Subcutaneous abdominal adipose tissue (tissue), 5 donors: Measurements from ENCODE around the gene SACS.

Experiments
- H3K27ac ChIP-seq: one replicate; pipeline ENCODE4 v1.7.0; 2013; ENCODE audit warnings: low read depth, mild to moderate bottlenecking, inconsistent platforms, low read length, moderate library complexity
- H3K27me3 ChIP-seq, 5 donors: one replicate each; pipeline ENCODE4 v1.7.0; 2013; ENCODE audit warnings: low read length in 5 of 5, inconsistent platforms in 1 of 5; ENCODE audit not compliant: control insufficient read depth in 5 of 5, insufficient read depth in 4 of 5
- H3K36me3 ChIP-seq, 5 donors: one replicate each; pipeline ENCODE4 v1.7.0; 2013; ENCODE audit warnings: low read length in 5 of 5; ENCODE audit not compliant: control insufficient read depth in 5 of 5, insufficient read depth in 5 of 5
- H3K4me1 ChIP-seq, 5 donors: one replicate each; pipeline ENCODE4 v1.7.0; 2013; ENCODE audit warnings: low read length in 5 of 5, mild to moderate bottlenecking in 3 of 5, moderate library complexity in 1 of 5; ENCODE audit not compliant: control insufficient read depth in 5 of 5, insufficient read depth in 5 of 5
- H3K4me3 ChIP-seq, 5 donors: one replicate each; pipeline ENCODE4 v1.7.0; 2013; ENCODE audit warnings: low read length in 5 of 5, low read depth in 1 of 5
- H3K9ac ChIP-seq, 5 donors: one replicate each; pipeline ENCODE4 v1.7.0; 2013; ENCODE audit warnings: low read length in 5 of 5, mild to moderate bottlenecking in 4 of 5, moderate library complexity in 3 of 5
- H3K9me3 ChIP-seq, 5 donors: one replicate each; pipeline ENCODE4 v1.7.0; 2013; ENCODE audit warnings: low read length in 5 of 5; ENCODE audit not compliant: control insufficient read depth in 5 of 5
- donor health status: healthy.
- donor health status: healthy.
- donor health status: healthy.
- donor health status: healthy.
- donor health status: healthy.

SACS gene

DNA sequence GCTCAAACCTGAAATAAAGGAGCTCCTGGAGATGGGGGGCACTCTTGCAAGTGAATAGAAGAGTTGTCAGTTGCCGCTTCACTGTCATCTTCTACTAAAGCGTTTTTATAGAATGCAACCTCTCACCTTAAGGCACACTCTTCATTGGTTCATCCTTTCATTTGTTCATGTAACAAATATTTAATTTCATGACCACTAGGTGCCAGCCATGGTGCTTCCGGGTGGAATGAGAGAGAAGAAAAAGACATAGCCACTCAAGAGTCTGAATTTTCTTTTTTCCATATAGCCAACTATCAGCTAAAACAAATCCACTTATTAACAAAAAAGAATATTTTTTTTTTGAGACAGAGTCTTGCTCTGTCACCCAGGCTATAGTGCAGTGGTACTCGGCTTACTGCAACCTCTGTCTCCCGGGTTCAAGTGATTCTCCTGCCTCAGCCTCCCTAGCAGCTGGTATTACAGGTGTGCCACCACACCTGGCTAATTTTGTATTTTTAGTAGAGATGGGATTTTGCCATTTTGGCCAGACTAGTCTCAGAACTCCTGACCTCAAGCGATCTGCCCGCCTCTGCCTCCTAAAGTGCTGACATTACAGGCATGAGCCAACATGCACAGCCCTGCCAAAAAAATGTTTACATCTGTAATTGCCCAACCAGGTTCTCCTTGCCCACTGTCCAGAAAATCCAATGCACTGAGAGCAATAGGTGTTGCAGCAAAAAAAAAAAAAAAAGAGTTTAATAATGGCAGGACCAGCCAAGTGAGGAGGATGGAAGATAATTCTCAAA is 22.1 kb upstream of the SACS start:
- Histone ChIP-seq H3K4me1 (peaks cover 0 to 3% (median 0%) of the 10 kb centered on the region in 5 donors), H3K27ac (no peak overlapping the region), H3K9me3 (no peaks in the 10 kb centered on the region)

DNA sequence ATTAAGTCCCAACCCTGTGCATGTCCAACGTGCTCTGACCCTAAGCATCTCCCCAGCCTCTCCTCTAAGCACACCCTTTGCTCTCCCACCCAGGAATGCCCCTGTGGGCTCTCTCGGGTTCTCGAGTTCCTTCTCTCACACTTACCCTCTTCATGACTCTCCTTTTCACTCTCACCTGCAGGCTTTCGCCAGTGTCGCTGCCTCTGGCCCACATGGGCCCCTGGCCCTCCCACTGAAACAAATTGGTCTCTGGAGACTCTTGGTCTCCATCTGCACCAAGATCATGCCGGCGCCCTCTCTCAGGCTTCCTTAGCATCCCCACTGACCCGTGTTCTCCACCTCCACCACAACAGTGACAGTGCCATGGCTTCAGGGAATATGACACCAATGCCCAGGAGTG is 19.6 kb upstream of the SACS start:
- Histone ChIP-seq H3K4me3 (no peak overlapping the region), H3K36me3 (no peaks in the 10 kb centered on the region), H3K27me3 (peaks cover 0 to 3% (median 0%) of the 10 kb centered on the region in 5 donors), H3K9me3 (no peaks in the 10 kb centered on the region), H3K9ac (no peak overlapping the region), H3K27ac (no peak overlapping the region), H3K4me1 (no peaks in the 10 kb centered on the region)

More for the DNA sequence above, 22.1 kb upstream of the SACS start:
- peaks cover 0 to 3% (median 0%) of the 10 kb centered on the region in 5 donors for H3K27me3 ChIP-seq
- H3K4me3 ChIP-seq = no peak overlapping the region
- H3K36me3 ChIP-seq = no peaks in the 10 kb centered on the region
- H3K9ac ChIP-seq = no peak overlapping the region

DNA sequence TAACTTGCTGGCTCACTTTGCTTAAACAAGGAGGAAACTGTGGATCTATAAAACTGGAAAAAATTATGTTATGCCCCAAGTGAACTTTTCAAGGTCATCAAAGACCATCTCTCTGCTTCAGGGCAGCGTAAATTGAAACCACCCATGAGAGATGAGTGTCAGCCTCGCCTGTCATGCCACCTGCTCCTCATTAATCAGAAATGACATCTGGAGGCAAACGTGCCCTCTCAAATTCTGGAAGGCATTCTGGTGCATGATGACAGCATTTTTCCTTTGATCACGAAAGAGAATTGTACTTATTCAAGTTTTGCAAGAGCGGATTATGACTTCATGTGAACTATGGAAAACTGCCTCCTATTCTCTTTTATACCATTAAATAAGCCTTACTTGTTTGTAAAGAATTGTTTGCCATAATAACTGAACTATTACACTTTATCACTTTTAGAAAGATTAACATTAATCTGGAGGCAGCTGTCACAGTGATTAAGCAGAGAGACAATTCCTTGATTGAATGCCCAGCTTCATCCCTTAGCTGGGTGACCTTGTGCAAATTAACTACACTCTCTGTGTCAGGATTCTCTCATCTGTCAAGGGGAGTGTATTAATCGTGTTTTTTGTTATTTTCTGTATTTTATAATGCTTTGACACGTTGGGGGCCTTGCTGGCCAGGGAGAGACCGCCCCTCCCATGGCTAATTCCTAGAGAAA is 17.0 kb upstream of the SACS start:
- Histone ChIP-seq H3K4me3 (no peak overlapping the region), H3K27ac (no peak overlapping the region)

DNA sequence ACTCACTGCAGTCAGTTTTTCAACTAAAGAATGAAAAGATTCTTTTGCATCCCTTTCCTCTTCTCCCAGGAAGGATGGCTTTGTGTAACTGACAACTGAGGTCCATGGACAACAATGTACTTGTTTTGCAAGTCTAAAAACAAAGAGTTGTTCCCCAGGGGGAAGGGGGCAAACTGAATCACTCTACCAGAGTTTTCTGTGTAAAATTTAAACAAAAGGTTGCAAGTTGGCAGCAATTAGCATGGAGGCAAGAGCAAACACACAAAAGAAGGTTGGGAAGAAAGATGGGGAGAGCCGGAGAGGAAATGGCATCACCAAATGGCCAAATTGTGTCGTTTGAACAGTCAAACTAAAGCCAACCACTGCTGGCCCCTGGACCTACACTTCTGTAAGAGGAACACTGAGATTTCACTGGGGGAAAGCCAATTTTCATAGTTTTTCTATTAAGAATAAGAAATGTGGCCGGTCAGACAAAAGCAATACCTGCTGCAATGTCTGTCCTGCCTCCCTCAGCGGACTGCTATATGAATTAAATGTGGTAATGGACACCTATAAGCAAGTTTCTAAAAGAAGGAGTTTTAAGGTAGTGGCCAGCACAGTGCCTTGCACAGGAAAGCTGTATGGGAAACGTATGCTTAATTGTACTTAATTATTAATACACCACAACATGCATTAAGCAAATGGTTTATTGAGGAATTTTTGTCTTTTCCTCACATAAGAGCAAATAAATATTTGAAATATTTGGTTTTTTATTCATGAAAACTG is 16.1 kb upstream of the SACS start:
- no peaks in the 10 kb centered on the region for H3K4me1 ChIP-seq

More for the DNA sequence above, 17.0 kb upstream of the SACS start:
- no peak overlapping the region for H3K9ac ChIP-seq
- H3K4me1 ChIP-seq = no peaks in the 10 kb centered on the region
- H3K9me3 ChIP-seq = no peaks in the 10 kb centered on the region
- H3K36me3 ChIP-seq = no peaks in the 10 kb centered on the region
- H3K27me3 ChIP-seq = peaks cover 0 to 3% (median 0%) of the 10 kb centered on the region in 5 donors

DNA sequence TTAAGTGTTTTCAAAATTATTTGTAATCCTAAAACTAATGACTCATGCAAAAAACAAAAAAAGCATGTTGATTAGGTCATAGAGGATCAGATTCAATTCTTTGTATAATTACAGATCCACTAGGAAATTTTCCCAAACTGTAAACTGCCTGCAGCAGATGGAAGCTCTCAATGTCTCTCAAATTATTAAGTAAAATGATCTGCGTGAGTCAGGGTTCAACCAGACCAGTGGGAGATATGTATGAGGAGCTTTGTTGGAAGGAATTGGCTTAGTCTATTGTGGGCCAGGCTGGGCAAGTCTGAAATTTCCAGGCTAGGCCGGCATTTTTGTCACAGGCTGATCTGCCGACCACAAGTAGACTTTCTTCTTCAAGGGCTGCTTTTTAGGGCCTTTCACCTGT is 14.4 kb upstream of the SACS start:
- H3K27me3 ChIP-seq = no peaks in the 10 kb centered on the region
- H3K36me3 ChIP-seq = no peaks in the 10 kb centered on the region
- no peaks in the 10 kb centered on the region for H3K4me1 ChIP-seq
- no peak overlapping the region for H3K4me3 ChIP-seq
- H3K9me3 ChIP-seq = no peaks in the 10 kb centered on the region
- H3K9ac ChIP-seq = no peak overlapping the region
- H3K27ac ChIP-seq = no peak overlapping the region

More for the DNA sequence above, 16.1 kb upstream of the SACS start:
- Histone ChIP-seq H3K9ac (no peak overlapping the region), H3K9me3 (no peaks in the 10 kb centered on the region), H3K27ac (no peak overlapping the region), H3K27me3 (peaks cover 0 to 3% (median 0%) of the 10 kb centered on the region in 5 donors), H3K4me3 (no peak overlapping the region), H3K36me3 (no peaks in the 10 kb centered on the region)

DNA sequence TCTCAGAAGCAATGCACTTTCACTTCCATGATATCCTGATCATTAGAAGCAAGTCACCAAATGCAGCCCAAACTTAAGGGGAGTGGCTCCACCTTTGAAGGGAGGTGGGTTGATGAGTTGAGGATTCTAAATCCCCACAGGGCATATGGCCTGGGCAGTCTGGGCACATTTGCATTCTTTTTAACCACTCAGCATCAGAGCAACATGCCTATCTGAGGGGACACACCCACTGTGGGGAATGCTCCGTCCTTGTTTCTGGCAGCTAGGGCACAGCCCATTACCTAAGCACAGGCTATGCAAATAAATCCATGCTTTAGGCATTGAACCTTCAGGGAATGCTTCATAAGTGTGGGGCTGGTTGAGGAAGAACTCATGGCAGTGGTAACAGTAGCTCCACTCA is 12.3 kb upstream of the SACS start:
- H3K27ac ChIP-seq = no peak overlapping the region
- no peak overlapping the region for H3K4me3 ChIP-seq
- H3K36me3 ChIP-seq = no peaks in the 10 kb centered on the region
- no peaks in the 10 kb centered on the region for H3K4me1 ChIP-seq
- H3K27me3 ChIP-seq = no peaks in the 10 kb centered on the region
- H3K9me3 ChIP-seq = no peaks in the 10 kb centered on the region
- no peak overlapping the region for H3K9ac ChIP-seq

DNA sequence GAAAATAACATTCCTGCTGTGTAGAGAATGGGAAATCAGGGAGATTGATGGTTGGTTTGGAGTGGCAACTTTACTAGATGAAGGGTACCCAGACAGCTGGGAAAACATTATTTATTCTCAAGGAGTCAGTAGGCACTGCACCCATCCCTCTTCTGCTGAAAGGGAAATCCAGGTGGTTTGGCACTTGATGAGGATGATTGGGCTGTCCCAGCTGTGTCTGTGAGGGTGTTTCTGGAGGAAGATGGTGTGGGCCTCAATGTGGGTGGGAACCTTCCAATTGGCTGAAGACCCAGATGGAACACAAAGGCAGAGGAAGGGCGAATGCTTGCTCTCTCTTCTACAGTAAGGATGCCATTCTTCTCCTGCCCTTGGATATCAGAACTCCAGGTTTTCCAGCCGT is 10.4 kb upstream of the SACS start:
- Histone ChIP-seq H3K4me3 (no peak overlapping the region), H3K27me3 (no peaks in the 10 kb centered on the region), H3K36me3 (no peaks in the 10 kb centered on the region), H3K4me1 (no peaks in the 10 kb centered on the region), H3K27ac (no peak overlapping the region), H3K9ac (no peak overlapping the region), H3K9me3 (no peaks in the 10 kb centered on the region)

DNA sequence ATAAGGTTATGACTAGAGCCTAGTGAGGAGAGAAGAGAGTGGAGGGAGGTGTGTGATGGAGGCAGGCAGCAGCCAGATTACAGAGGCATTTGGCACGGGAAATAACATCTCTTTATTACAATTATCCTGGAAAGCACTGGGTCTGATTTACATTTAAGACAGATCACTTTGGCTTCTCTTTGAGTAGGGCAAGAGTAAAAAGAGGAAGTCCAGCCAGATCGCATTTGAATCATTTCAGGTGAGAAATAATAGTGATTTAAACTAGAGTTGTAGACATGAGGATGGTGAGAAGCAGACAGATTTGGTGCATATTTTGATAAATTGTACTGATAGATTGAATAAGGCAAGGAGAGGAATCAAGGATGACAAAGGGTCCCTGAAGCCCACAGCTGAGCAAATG is 9.6 kb upstream of the SACS start:
- Histone ChIP-seq H3K4me3 (no peak overlapping the region), H3K4me1 (no peaks in the 10 kb centered on the region), H3K27me3 (no peaks in the 10 kb centered on the region), H3K9me3 (no peaks in the 10 kb centered on the region), H3K9ac (no peak overlapping the region), H3K36me3 (no peaks in the 10 kb centered on the region), H3K27ac (no peak overlapping the region)

DNA sequence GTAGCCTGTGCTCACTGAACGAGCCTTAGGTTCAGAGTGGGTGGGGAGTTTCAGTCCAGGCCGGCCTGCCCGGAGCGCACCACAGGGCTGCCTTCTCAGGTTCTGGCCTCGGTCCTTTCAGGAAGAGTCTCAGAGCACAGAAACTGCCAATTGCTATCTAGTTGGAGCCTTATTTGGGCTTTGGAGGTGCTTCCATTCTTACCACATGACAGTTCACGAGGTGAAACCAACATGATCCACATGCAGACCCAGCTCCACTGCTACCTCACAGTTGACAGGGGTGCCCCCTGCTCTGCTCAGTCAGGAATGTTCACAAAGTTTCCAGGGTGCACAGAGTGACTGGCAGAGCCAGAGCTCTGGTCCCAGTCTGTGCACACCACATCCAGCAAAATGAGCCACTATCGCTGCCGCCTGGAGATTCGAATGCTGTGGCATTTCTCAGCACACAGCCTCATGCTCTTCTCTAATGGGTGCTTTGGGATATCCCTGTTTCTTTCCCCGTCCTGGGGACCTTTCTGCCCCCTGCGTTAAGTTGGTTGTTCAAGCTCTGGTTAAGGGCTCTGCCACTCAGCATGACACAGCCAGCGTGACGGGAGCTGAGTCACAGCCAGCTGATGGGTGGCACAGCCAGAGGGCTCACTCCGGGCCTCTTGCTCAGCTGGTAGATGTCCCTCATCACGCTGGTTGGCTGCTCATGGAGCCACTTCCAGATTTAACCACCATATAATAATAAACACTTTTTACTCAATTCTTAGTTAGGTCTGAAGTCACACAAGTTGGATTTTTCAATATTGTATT is 7.5 kb upstream of the SACS start:
- Histone ChIP-seq H3K36me3 (no peaks in the 10 kb centered on the region), H3K9ac (no peak overlapping the region), H3K4me1 (no peaks in the 10 kb centered on the region), H3K9me3 (no peaks in the 10 kb centered on the region), H3K4me3 (no peak overlapping the region), H3K27me3 (no peaks in the 10 kb centered on the region), H3K27ac (no peak overlapping the region)
